Stimulated activated CD4-positive, alpha-beta T cell treated with anti-CD3 and anti-CD28 coated beads, TNF-alpha, amount 100 ng/mL, for 48 hours (primary cell): Measurements from ENCODE around the gene DTX1.

Experiments
- DNase-seq, 3 donors: peaks; one replicate each; pipeline ENCODE4 v3.0.0-alpha.2; 2020; ENCODE audit warnings: low read depth in 3 of 3

Gene DTX1

GRCh38 chr12:113056631-113057488 is at the start of gene DTX1:
TSS of gene DTX1 (plus strand) at chr12:113056730. CDS start at chr12:113058193, 1,463 bp downstream.
- peak in 1 of 3 donors; percentile 19 for DNase-seq

GRCh38 chr12:113007166-113007565 is 49.4 kb upstream of the DTX1 start:
- no peak for DNase-seq

DNA sequence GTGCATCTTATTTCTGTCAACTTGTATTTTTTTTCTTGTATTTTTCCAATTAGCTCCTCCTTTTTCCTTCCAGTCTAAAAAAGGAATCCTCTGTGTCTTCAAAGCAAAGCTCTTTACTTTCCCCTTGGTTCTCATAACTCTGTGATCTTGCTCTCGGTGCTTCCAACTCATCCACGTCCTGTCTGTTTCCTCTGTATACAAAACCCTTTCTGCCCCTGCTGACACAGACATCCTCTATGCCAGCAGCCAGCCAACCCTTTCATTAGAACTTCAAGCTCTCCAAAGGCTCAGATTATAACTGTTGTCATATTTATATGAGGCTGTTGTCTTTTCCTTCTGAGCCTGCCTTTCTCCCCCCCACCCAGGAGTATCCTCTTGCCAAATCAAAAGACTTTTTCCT is 45.8 kb upstream of the DTX1 start:
- no peak for DNase-seq

GRCh38 chr12:113014565-113014964 is 42.0 kb upstream of the DTX1 start:
- no peak for DNase-seq

DNA sequence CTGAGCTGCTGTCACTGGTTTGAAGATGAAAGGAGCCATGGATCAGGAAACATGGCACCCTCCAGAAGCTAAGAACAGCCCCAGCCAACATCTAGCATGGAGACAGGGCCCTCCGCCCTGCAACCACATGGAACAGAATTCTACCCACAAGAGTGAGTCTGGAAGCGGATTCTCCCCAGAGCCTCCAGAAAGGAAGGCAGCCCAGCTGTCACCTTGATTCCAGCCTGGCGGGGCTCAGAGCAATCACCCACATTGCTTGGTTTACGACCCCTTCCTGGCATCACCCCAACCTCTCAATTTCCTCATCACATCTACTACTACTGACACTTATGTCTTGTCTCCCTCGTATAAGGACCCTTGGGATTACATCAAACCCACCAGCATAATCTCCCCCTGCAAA is 39.7 kb upstream of the DTX1 start:
- DNase-seq = no peak

DNA sequence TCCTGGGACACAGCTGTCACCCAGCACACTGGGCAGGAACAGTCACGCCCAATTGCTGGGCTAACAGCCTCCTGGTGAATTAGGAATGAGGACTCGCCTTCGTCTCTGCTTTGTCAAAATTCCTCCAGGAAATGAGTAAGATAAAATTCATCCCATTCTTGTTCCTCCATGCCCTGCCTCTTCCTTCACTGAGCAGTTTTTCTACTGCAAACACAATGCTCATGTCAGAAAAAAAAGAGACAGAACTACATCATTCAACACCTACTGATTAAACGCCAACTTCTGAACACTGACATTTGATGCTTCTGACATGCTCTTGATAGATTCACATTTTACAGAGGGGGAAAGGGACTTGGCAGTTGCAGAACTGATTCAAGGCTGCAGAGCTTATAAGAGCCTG is 37.5 kb upstream of the DTX1 start:
- DNase-seq = no peak

DNA sequence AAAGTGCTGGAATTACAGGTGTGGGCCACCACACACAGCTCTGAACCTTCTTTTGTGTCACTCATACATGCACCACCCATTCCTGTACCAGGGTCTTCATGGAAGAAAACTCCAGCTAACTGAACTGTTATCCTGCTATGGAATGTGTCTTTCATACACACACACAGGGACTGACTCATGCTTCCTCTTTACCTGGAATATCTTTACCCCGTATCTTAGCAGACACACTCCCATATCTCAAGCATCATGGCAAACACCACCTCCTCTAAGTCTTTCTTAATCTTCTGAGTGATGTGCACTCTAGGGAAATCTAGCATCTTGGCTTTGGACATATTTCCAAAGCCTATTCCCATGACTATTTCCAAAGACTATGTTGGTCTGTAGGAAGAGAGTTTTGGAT is 35.0 kb upstream of the DTX1 start:
- DNase-seq = no peak

- DNase-seq = no peak
Observed at GRCh38 chr12:113022563-113023297, 33.8 kb upstream of the DTX1 start.

GRCh38 chr12:113027726-113028125 is 28.8 kb upstream of the DTX1 start:
- no peak for DNase-seq

DNA sequence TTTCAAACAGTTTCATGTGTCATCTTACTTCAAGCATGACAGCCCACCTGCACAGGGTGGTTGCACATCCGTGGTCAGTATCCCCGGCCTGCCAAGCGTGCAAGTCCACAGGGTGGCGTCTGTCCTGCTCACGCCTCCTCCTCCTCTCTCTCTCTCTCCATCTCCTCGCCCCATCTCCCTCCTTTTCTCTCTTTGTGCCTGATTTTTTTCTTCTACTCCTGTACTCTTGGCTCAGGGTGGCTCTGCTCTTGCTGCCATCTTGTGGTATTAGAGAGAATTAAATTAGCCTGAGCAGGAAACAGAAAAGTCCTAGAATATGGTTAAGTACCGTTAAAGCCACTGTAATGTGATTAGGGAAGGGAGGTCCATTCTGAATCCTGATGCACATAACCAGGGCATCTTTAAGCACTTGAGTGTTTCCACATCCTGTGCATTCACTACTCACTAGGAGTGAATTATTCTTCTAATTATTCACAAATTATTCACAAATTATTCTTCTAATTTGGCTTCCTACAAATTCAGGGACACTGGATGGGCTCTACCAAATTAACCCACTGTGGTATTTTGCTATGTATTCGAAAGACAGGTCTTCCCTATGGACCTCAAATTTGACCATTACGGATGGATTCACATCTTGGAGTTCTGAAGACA is 25.5 kb upstream of the DTX1 start:
- no peak for DNase-seq

DNA sequence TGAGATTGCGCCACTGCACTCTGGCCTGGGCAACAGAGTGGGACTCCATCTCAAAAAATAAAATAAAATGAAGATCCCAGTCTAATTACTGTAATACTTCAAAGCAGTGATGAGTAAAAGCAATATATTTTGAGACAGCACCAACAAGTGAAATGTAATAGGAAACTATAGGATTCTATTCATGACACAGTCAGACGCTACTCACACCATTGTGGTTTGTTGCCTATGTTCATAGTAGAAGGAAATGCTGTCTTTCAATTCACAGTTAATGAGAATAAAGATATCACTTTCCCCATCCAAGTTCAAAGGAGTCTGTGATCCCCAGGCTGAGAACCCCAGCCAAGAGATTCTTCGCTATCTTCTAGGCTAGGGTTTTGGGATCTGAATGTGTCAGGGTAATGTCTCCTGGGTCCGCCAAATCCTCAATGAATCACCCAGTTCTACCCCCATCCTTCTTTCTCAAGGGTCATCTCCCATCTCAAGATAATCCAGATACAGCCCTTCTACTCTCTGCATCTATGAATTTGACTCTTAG is 16.6 kb upstream of the DTX1 start:
- DNase-seq = no peak

GRCh38 chr12:113040722-113041171 is 15.8 kb upstream of the DTX1 start:
- no peak for DNase-seq

- DNase-seq = no peak
Observed at GRCh38 chr12:113041560-113041959, 15.0 kb upstream of the DTX1 start.

GRCh38 chr12:113043240-113043639 is 13.3 kb upstream of the DTX1 start:
- DNase-seq = no peak

DNA sequence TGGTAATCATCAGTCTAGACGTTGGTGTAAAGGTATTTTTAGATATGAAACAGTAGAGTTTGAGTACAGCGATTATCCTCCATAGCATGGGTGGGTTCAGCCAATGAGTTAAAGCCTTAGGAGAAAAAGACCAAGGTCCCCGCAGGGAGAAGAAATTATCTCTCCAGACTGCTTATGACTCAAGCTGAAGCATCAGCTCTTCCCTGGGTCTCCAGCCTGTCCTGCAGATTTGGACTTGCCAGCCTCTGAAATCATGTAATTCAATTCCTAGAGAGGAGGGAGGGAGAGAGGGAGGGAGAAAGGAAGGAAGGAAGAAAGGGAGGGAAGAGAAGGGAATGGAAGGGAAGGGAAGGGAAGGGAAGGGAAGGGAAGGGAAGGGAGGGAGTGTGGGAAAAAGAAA is 12.0 kb upstream of the DTX1 start:
- no peak for DNase-seq

DNA sequence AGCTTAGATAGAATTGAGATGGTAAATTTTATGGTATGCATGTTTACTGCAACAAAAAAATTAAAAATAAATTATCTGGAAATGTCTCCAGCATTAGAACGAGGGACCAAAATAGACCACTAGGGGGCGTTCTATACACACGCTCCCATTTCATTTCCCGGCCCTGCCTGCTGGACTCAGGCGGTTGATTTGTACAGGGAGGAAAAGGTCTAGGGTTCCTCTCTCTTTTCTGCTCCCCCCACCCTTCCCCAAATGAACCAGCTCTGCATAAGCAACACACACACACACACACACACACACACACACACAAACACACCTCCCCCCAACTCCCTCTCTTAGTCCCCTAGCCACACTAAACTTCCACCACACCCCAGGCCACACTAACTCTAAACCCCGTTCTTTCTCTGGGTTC is 7.8 kb upstream of the DTX1 start:
- peak; percentile 45 to 69 (median 56) for DNase-seq

DNA sequence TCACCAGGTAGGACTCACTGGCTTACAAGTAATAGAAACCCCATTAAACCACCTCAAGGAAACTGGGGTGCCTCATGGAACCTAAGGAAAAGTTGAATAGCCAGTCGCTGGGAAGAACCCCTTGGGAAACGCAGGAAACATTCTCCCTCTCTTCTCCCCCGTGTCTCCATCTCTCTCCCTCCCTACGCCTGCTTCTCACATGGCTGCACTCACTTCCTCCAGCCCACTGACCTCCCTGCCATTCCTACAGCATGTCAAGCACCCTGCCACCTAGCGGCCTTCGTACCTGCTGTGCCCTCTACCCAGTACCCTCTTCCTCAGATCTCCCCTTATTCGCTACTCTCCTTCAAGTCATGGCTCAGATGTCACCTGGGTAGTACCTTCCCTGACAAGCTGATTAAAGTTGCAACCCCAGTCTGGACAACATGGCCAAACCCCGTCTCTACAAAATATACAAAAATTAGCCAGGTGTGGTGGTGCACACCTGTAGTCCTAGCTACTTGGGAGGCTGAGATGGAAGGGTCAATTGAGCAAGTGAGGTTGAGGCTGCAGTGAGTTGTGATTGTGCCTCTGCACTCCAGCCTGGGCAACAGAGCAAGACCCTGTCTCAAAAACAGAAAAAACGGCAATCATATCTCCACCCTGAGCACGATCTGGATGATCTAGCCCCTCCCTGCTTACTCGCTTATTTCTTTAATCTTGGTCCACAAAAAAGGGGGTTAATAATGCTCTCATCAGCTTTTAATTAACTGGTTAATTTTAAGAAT is 6.4 kb upstream of the DTX1 start:
- DNase-seq = no peak

DNA sequence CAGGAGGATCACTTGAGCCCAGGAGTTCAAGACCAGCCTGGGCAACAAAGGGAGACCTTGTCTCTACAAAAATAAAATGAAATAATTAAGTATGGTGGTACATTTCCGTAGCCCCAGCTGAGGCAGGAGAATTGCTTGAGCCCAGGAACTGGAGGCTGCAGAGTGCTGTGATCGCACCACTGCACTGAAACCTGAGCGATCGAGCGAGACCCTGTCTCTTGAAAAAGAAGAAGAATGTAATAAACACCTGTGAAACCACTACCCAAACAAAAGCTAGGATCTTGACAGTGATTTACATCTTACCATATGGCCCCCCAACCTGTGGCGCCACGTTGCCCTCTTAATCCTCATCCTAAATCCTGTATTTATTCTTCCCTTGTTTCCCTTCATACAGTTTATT is 5.7 kb upstream of the DTX1 start:
- DNase-seq = no peak

GRCh38 chr12:113051759-113052158 is 4.8 kb upstream of the DTX1 start:
- no peak for DNase-seq

DNA sequence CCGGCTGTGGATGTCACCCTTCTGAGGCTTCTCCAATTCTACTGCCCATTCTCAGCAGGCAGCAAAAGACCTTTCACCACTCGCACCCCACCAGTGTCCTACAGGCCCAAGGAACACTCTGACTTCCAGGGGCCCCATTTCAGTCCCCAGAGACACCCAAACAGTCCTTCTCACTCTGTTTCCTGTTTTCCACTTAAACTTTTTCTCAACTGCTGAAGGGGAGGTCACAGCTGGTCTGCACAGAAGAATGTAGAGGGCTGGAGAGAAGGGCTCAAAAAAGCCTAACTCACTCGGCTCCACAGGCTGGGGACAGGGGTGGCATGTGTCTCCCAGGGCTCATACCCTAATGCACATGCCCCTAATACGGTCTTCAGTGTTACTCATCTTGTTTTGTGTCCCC is 4.2 kb upstream of the DTX1 start:
- no peak for DNase-seq

DNA sequence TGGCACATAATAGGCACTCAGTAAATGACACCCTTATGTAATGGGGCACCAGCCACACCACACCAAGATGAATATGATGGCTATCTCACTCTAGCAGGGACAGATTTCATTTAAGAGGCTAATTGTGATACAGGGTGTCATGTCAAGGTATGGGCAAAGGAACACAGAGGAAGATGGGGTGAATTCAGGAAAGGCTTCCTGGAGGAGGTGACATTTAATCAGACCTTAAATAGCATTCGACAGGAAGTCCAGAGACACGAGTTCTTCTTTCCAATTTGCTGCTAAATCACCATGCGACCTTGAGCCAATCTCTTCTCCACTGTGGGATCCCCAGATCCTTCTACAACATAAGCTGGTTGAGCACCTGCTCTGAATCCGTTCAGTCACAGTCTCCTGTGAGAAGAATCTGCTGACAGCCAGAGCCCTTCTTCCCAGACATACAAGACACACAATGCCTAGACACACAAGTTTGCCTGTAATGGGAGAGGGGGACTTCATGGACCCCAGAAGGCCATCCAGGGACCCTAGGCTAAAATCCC is 1.5 kb upstream of the DTX1 start:
- DNase-seq = no peak
